HEK293 (cell line): ENCODE results near the gene SPNS2.

Experiments used
- ZNF112 ChIP-seq: fragments of 450-650 bp; formaldehyde crosslinking; IDR thresholded peaks from 2 replicates; pipeline ENCODE4 v1.5.0; 2017; ENCODE audit warnings: missing biosample characterization, missing genetic modification characterization
- ZNF239 ChIP-seq: fragments of 450-650 bp; formaldehyde crosslinking; IDR thresholded peaks from 2 replicates; pipeline ENCODE4 v1.5.1; 2016; ENCODE audit warnings: missing biosample characterization, missing genetic modification characterization

- TF ChIP-seq ZNF239 (tag by site-specific recombination) (no peak), ZNF112 (tag by site-specific recombination) (no peak)
Observed at GRCh38 chr17:4492721-4493561, 5.7 kb upstream of the SPNS2 start.
